ENCODE measurements around the gene GATB.

The GATB gene

GRCh38 chr4:151708100-151708499 lies 52.7 kb downstream of the GATB start:
- H3K36me3 ChIP-seq (ENCODE audit: control insufficient read depth, insufficient read depth, low read length): peaks cover 7% of the 10 kb centered on the region
- no peak for DNase-seq

GRCh38 chr4:151703401-151703800 lies 57.4 kb downstream of the GATB start:
- Histone ChIP-seq H3K27ac (ENCODE audit: insufficient read depth, low read length, poor library complexity, severe bottlenecking) (no peak overlapping the region), H3K4me3 (ENCODE audit: insufficient read depth, low read depth, low read length, poor library complexity, severe bottlenecking) (no peak overlapping the region), H3K9me3 (ENCODE audit: control insufficient read depth, low read length) (no peaks in the 10 kb centered on the region), H3K4me1 (ENCODE audit: control insufficient read depth, insufficient read depth, low read length, poor library complexity, severe bottlenecking) (no peaks in the 10 kb centered on the region), H3K36me3 (ENCODE audit: control insufficient read depth, insufficient read depth, low read length) (peaks cover 10% of the 10 kb centered on the region), H3K27me3 (replicated peaks; ENCODE audit: control insufficient read depth, insufficient read depth, low read length, poor library complexity, severe bottlenecking) (no peaks in the 10 kb centered on the region)
- DNase-seq: no peak

More at GRCh38 chr4:151708100-151708499, 52.7 kb downstream of the GATB start:
- Histone ChIP-seq H3K9me3 (ENCODE audit: control insufficient read depth, low read length) (no peaks in the 10 kb centered on the region), H3K4me1 (ENCODE audit: control insufficient read depth, insufficient read depth, low read length, poor library complexity, severe bottlenecking) (no peaks in the 10 kb centered on the region), H3K4me3 (ENCODE audit: insufficient read depth, low read depth, low read length, poor library complexity, severe bottlenecking) (no peak overlapping the region), H3K27me3 (replicated peaks; ENCODE audit: control insufficient read depth, insufficient read depth, low read length, poor library complexity, severe bottlenecking) (no peaks in the 10 kb centered on the region), H3K27ac (ENCODE audit: insufficient read depth, low read length, poor library complexity, severe bottlenecking) (no peak overlapping the region)

GRCh38 chr4:151702256-151702655 lies 58.6 kb downstream of the GATB start:
- Histone ChIP-seq H3K4me3 (ENCODE audit: insufficient read depth, low read depth, low read length, poor library complexity, severe bottlenecking) (no peak overlapping the region), H3K4me1 (ENCODE audit: control insufficient read depth, insufficient read depth, low read length, poor library complexity, severe bottlenecking) (no peaks in the 10 kb centered on the region), H3K36me3 (ENCODE audit: control insufficient read depth, insufficient read depth, low read length) (peaks cover 10% of the 10 kb centered on the region), H3K27ac (ENCODE audit: insufficient read depth, low read length, poor library complexity, severe bottlenecking) (no peak overlapping the region), H3K9me3 (ENCODE audit: control insufficient read depth, low read length) (no peaks in the 10 kb centered on the region), H3K27me3 (replicated peaks; ENCODE audit: control insufficient read depth, insufficient read depth, low read length, poor library complexity, severe bottlenecking) (no peaks in the 10 kb centered on the region)
- DNase-seq: no peak

GRCh38 chr4:151700566-151701316 lies 60.1 kb downstream of the GATB start:
- H3K36me3 ChIP-seq (ENCODE audit: control insufficient read depth, insufficient read depth, low read length): peaks cover 3% of the 10 kb centered on the region
- H3K9me3 ChIP-seq (ENCODE audit: control insufficient read depth, low read length): no peaks in the 10 kb centered on the region
- H3K27ac ChIP-seq (ENCODE audit: insufficient read depth, low read length, poor library complexity, severe bottlenecking): no peak overlapping the region
- no peaks in the 10 kb centered on the region for H3K4me1 ChIP-seq (ENCODE audit: control insufficient read depth, insufficient read depth, low read length, poor library complexity, severe bottlenecking)
- H3K4me3 ChIP-seq (ENCODE audit: insufficient read depth, low read depth, low read length, poor library complexity, severe bottlenecking): no peak overlapping the region
- DNase-seq: no peak
- H3K27me3 ChIP-seq (replicated peaks; ENCODE audit: control insufficient read depth, insufficient read depth, low read length, poor library complexity, severe bottlenecking): no peaks in the 10 kb centered on the region

GRCh38 chr4:151698213-151698612 lies 62.6 kb downstream of the GATB start:
- no peak overlapping the region for H3K4me3 ChIP-seq (ENCODE audit: insufficient read depth, low read depth, low read length, poor library complexity, severe bottlenecking)
- H3K36me3 ChIP-seq (ENCODE audit: control insufficient read depth, insufficient read depth, low read length): peaks cover 3% of the 10 kb centered on the region
- H3K4me1 ChIP-seq (ENCODE audit: control insufficient read depth, insufficient read depth, low read length, poor library complexity, severe bottlenecking): no peaks in the 10 kb centered on the region
- DNase-seq: no peak
- no peaks in the 10 kb centered on the region for H3K9me3 ChIP-seq (ENCODE audit: control insufficient read depth, low read length)
- H3K27ac ChIP-seq (ENCODE audit: insufficient read depth, low read length, poor library complexity, severe bottlenecking): no peak overlapping the region
- no peaks in the 10 kb centered on the region for H3K27me3 ChIP-seq (replicated peaks; ENCODE audit: control insufficient read depth, insufficient read depth, low read length, poor library complexity, severe bottlenecking)

- Histone ChIP-seq H3K9me3 (ENCODE audit: control insufficient read depth, low read length) (no peaks in the 10 kb centered on the region), H3K4me1 (ENCODE audit: control insufficient read depth, insufficient read depth, low read length, poor library complexity, severe bottlenecking) (no peaks in the 10 kb centered on the region), H3K4me3 (ENCODE audit: insufficient read depth, low read depth, low read length, poor library complexity, severe bottlenecking) (no peak overlapping the region), H3K27ac (ENCODE audit: insufficient read depth, low read length, poor library complexity, severe bottlenecking) (no peak overlapping the region), H3K36me3 (ENCODE audit: control insufficient read depth, insufficient read depth, low read length) (no peaks in the 10 kb centered on the region), H3K27me3 (replicated peaks; ENCODE audit: control insufficient read depth, insufficient read depth, low read length, poor library complexity, severe bottlenecking) (no peaks in the 10 kb centered on the region)
- DNase-seq: no peak
These were observed 65.7 kb downstream of the GATB start for GRCh38 chr4:151694961-151695720.

DNA sequence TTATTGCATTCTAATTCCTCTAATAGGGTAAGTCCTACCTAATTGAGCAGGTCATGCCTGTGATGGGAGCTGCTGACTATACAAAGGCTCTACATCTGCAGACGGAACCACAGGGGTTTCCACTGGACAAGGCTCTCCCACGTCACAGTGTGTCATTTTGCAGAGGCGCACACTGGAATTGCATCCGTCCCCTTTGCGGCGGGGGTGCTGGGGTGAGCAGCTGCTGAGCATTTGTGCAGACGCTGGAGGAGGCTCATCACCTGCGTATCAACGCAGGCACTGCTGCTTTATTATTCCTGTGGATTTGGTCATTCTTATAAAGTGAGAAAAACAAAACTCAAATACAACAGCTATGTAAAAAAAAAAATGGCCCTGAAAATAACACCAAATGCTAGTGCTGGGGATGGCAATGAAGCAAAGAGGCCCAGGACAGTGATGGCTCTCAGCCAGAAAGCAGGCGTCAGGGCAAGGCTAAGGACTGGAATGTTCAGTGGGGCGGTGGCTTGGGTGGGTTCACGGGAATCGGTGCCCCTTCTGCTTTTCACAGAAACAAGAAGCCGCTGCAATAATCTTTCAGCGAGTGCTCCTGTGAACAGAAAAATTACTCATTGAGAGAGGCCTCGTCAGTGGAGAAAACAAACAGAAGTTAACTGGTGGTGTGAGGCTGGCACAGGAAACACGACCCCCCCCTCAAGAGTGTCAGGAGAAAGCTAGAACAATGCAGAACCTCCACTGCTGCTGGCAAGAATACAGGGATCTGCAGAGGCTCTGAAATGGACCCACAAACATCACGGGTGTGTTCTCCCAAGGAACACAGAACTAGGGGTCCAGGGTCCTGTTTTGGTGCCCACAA lies 67.8 kb downstream of the GATB start:
- Histone ChIP-seq H3K27me3 (replicated peaks; ENCODE audit: control insufficient read depth, insufficient read depth, low read length, poor library complexity, severe bottlenecking) (no peaks in the 10 kb centered on the region), H3K27ac (ENCODE audit: insufficient read depth, low read length, poor library complexity, severe bottlenecking) (no peak overlapping the region), H3K4me1 (ENCODE audit: control insufficient read depth, insufficient read depth, low read length, poor library complexity, severe bottlenecking) (no peaks in the 10 kb centered on the region), H3K9me3 (ENCODE audit: control insufficient read depth, low read length) (no peaks in the 10 kb centered on the region), H3K36me3 (ENCODE audit: control insufficient read depth, insufficient read depth, low read length) (no peaks in the 10 kb centered on the region), H3K4me3 (ENCODE audit: insufficient read depth, low read depth, low read length, poor library complexity, severe bottlenecking) (no peak overlapping the region)
- no peak for DNase-seq

DNA sequence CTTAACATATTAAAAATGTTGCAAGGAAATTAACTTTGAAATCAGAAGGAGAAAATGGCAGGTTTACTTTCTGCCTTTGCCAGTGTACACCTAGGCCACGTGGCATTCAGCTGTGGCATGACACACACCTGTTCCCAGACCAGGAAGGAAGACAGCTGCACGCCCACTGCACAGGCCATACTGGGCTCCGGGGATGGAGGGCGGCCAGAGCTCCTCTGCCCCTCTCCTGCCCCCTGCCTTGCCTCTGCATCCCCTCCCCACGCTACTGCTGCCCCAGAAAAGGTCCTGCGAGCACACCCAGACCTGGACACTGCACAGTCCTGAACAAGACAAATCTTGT lies 68.4 kb downstream of the GATB start:
- no peaks in the 10 kb centered on the region for H3K9me3 ChIP-seq (ENCODE audit: control insufficient read depth, low read length)
- no peak overlapping the region for H3K27ac ChIP-seq (ENCODE audit: insufficient read depth, low read length, poor library complexity, severe bottlenecking)

DNA sequence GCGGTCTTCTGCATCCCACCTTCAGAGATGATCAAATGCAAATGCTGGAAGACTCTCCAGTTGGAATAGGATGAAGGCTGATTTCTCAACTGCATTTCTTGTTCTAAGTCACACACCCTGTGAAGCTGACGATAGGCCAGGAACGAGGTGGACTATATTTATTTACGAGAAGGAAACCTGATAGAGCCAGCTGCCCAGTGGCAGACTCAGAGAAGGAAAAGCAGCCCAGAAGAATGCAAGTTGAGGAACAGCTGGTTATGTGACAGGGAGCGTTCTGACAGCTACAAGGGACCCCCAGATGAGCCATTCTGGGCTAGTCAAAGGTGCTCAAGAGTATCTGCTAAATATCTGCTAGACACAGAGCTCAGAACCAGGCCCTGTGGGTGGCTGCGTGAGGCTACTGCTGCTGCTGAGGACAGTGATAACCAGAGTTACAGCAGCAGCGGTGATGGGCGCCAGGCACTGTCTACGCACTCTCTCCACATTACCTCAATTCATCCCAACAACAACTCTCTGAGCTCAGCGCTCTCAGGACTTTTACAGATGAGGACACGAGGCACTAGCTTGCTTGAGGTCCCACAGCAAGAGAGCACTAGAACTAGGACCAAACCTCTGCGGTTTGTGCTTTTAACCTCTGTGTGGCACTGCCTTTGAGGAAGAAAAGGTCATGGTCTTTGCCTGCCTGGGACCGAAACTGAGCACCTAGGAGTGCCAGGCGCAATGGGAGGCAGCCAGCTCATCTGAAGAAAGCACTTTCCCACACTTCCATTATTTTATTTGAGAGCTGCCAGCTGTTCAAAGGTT lies 69.0 kb downstream of the GATB start:
- Histone ChIP-seq H3K4me1 (ENCODE audit: control insufficient read depth, insufficient read depth, low read length, poor library complexity, severe bottlenecking) (no peaks in the 10 kb centered on the region), H3K36me3 (ENCODE audit: control insufficient read depth, insufficient read depth, low read length) (no peaks in the 10 kb centered on the region), H3K4me3 (ENCODE audit: insufficient read depth, low read depth, low read length, poor library complexity, severe bottlenecking) (no peak overlapping the region), H3K27me3 (replicated peaks; ENCODE audit: control insufficient read depth, insufficient read depth, low read length, poor library complexity, severe bottlenecking) (no peaks in the 10 kb centered on the region), H3K9me3 (ENCODE audit: control insufficient read depth, low read length) (no peaks in the 10 kb centered on the region), H3K27ac (ENCODE audit: insufficient read depth, low read length, poor library complexity, severe bottlenecking) (no peak overlapping the region)
- DNase-seq: no peak

More for the DNA sequence above, 68.4 kb downstream of the GATB start:
- Histone ChIP-seq H3K4me3 (ENCODE audit: insufficient read depth, low read depth, low read length, poor library complexity, severe bottlenecking) (no peak overlapping the region), H3K4me1 (ENCODE audit: control insufficient read depth, insufficient read depth, low read length, poor library complexity, severe bottlenecking) (no peaks in the 10 kb centered on the region), H3K27me3 (replicated peaks; ENCODE audit: control insufficient read depth, insufficient read depth, low read length, poor library complexity, severe bottlenecking) (no peaks in the 10 kb centered on the region), H3K36me3 (ENCODE audit: control insufficient read depth, insufficient read depth, low read length) (no peaks in the 10 kb centered on the region)
- DNase-seq: no peak
